HG03354 (cell line): ENCODE data around the gene KCNIP1.

Experiments
- ATAC-seq: cut with Tn5 transposase; IDR thresholded peaks from one replicate; pipeline ENCODE4 v1.9.1; 2021; ENCODE audit warnings: mild to moderate bottlenecking; ENCODE audit not compliant: unreplicated experiment, poor library complexity, severe bottlenecking

The KCNIP1 gene

DNA sequence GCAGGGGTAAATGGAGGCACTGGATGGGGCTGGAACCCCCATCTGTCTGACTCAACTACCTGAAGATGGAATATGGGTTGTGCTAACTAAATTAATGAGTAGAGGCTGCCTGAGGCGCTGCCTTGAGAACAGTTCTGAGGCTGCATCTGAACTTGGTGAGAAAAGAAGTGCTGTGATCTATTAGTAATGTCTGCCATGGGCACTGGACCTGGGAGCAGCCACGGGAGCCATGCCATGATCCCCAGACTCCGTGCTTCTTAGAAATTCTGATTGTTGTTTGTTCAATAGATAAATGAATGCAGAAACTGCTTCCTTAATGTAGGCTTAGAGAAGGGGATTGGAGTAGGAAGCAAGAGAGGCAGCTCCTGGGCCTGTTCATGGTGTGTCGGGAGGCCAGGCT, 80.2 kb downstream of the KCNIP1 start:
- no peak for ATAC-seq

DNA sequence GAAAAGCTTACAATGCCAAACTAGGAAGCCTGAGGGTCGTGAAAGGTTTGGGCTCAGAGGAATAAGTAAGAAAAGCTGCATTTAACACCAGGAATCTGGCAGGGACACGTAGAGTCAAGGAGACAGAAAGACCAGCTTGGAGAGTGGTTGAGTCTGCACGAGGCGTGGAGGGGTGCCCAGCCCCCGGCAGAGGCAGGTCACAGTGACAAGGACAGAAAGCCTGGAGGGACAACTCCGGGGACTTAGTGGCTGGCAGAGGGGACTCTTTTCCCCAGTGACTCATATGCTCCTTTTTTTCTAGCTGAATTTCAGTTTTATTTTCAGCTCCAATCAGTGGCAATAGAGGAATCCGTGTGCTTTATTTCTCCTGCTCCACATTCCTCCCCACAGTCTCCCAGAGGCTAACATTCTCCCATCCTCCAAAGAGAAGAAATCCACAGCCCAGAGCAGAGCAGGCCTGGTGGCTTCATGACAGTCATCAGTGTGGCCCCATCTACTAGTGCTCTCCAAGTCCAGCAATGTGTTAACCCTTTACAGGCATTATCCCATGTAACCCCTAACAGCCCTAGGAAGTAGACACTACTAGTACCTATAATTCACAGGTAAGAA, 80.7 kb downstream of the KCNIP1 start:
- no peak for ATAC-seq

- no peak for ATAC-seq
Measured at GRCh38 chr5:170585273-170585948, 81.6 kb downstream of the KCNIP1 start.

DNA sequence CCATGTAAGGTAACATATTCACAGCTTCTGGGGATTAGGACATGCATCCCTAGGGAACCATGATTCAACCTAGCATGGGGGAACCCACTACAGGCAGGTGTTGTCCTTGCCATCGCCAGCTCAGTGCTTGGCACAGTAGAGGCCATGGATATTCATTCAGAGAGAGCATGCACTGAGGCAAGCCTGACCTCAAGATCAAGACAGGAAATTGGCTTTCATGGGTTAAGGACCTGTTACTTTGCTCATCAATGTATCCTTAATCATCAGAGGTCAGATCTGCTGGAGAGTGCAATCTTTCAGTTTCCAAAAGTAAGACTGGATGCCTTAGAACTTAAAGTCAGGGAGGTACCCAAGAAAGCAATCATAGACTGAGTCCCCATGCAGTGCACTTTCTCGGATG, 84.0 kb downstream of the KCNIP1 start:
- ATAC-seq = no peak

GRCh38 chr5:170589643-170590042, 85.8 kb downstream of the KCNIP1 start:
- ATAC-seq = no peak

DNA sequence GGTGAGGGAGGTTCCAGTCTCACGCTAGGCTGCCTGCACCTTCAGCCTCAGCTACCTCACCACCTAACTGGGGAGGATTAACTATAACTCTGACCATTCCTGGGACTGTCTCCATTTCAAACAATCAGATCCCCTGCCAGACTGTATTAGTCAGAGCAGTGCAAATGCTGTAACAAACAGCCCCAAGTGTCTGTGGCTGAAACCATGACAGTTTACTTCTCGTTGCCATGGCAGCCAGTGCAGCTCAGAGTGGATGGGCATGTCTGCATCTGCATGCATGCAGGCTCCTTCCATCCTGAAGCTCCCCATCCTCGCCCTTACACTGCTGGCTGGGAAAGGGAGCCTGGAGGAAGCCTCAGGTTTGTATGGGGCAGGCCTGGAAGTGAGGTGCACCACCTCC, 86.7 kb downstream of the KCNIP1 start:
- no peak for ATAC-seq

- no peak for ATAC-seq
Measured at GRCh38 chr5:170591054-170591453, 87.2 kb downstream of the KCNIP1 start.

DNA sequence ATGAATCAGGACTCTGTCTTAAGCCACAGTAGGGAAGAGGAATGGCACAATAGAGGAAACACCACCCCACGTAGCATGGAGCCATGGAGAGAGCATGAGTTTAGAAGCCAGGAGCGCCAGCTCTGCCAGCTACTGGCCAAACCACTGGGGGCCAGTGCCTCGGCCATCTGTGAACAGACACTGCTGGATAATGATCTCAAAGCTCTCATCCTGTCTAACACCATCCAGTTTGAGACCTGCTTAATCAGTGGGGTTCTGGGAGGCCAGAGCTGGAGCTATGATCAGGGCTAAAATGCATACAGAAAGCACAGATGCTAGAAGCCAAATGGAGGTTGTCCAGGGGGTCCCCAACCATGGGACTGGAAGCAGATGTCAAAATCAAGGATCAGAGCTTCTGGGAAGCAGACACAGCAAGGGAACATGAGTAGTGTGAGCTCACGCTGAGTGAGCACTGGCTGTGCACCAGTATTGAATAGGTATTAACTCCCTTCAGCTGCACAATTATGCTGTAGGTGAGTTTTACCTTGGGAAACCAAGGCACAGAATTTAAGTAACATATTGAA, 92.7 kb downstream of the KCNIP1 start:
- ATAC-seq = no peak

DNA sequence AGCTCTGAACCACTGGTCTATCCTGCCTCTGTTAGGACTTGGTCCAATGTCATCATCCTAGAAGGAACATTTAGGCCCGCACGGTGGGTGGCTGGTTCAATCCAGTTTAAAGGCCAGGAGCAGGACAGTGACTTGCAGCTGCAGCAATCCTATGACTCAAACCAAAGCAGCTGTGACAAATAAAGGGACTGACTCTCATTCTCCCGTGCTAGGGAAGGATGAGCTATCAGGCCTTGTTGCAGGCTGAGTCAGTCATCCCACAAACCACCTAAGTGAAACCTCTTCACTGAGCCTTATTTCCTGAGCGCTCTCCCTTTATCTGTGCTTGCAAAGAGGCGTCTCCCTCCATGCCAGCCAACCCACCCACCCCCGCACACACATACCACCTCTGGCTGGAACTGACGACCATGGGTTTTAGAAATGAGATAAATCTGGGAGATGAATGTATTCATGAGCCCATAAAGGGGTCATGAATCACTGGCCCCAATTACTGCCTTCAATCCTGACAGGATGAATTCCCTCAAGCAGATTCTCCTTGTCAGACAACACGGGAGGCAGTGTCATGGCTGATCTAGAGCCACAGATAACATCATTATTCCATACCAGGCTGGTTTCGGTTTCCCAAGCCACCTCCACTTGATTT, 93.4 kb downstream of the KCNIP1 start:
- no peak for ATAC-seq

GRCh38 chr5:170597872-170598271, 94.1 kb downstream of the KCNIP1 start:
- no peak for ATAC-seq

- no peak for ATAC-seq
Measured at GRCh38 chr5:170599756-170600155, 95.9 kb downstream of the KCNIP1 start.

- ATAC-seq = no peak
Measured at GRCh38 chr5:170601619-170602018, 97.8 kb downstream of the KCNIP1 start.

GRCh38 chr5:170603109-170603508, 99.3 kb downstream of the KCNIP1 start:
- no peak for ATAC-seq

GRCh38 chr5:170603578-170604565, 100.1 kb downstream of the KCNIP1 start:
- ATAC-seq = no peak

- ATAC-seq = no peak
Measured at GRCh38 chr5:170606941-170607340, 103.1 kb downstream of the KCNIP1 start.

GRCh38 chr5:170611449-170612090, 107.8 kb downstream of the KCNIP1 start:
- ATAC-seq = no peak

- no peak for ATAC-seq
Measured at GRCh38 chr5:170612256-170612678, 108.4 kb downstream of the KCNIP1 start.

GRCh38 chr5:170614065-170614490, 110.3 kb downstream of the KCNIP1 start:
- no peak for ATAC-seq

DNA sequence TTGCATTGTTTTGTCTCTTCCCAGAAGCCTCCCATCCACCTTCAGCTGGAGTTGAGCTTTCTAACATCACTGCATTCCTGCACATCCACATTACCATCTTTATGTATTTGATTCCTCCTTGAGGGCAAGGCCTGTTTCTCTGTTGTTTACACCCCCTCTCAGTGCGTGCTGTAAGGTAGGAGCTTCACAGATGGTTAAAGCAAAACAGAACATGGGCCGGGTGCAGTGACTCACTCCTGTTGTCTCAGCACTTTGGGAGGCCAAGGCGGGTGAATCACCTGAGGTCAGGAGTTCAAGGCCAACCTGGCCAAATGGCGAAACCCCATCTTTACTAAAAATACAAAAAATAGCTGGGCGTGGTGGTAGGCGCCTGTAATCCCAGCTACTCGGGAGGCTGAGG, 110.9 kb downstream of the KCNIP1 start:
- ATAC-seq = no peak
